Cortex of kidney (tissue), 1 donor: ENCODE measurements around the gene PTGFRN.
"Not testable (repeated sequence)": the region's sequence is repeated elsewhere in the genome, so short reads cannot be mapped to it uniquely, and the experiment has no call there.

ENCODE experiments used
- DNase-seq: peaks from one replicate; lab custom pipeline; 2025; lab: John Stamatoyannopoulos, UW

The PTGFRN gene

DNA sequence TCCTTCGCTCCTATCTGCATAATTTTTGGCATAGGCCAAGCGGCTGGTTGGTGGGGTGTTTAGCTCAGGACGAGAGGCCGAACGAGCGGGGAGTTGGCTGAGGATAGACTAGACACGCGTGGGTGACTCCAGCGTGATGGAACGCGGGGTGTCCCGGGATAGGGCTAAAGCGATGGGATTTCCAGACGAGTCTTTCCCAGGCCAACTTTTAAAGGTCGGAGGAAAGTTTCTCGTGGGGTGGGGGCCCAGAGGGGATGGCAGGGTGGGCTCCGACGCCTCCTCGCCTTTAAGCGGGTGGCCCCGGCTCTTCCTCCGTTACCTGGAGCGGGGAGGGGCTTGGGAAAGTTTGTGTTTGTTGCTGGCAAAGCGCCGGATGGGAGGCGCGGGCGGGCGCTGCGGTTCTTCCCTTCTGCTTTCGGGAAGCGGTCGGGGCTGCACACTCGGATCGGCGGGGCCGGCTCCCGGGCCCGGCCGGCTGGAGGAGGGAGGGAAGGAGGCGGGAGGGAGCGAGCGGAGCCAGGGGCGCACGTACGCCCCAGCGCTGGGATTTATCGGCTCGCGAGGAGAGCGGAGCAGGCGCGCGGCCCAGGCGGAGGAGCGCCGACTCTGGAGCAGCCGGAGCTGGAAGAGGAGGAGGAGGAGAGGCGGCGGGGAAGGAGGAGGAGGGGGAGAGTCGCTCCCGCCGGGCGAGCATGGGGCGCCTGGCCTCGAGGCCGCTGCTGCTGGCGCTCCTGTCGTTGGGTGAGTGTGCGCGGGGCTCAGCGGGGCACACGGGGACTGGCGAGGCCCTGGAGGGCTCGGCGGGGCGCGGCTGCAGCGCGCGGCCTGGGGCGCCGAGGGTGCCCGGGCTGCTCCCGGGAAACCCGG, at the start of gene PTGFRN:
TSS of gene PTGFRN (plus strand) at position 405 of the 867 bp plus-strand sequence. CDS start at position 693, 288 bp downstream.
- no peak for DNase-seq

DNA sequence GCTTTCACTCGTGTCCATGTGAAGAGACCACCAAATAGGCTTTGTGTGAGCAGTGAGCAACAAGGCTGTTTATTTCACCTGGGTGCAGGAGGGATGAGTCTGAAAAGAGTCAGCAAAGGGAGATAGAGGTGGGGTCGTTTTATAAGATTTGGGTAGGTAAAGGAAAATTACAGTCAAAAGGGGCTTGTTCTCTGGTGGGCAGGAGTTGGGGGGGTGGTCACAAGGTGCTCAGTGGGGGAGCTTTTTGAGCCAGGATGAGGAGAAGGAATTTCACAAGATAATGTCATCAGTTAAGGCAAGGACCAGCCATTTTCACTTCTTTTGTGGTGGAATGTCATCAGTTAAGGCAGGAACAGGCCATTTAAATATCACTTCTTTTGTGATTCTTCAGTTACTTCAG, 49.5 kb upstream of the PTGFRN start:
- DNase-seq, result not testable (repeated sequence)

DNA sequence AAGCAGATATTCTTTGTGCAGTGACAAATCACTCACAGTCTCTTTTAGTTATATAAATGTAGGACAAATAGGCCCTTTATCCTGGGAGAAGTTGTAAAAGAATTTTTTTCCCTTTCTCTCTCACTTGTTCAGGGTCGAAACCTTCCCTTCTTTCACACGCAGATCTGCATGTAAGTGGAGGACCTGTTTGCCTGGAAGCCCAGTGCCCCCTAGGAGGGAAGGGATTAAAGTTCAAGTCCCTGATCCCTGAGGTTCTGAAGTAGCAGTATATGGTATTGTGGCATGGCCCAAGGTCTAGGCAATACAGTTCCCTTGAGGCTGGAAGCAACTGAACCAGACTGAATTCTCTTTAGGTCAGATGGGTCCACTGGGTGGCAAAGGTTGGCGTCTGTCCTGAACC, 48.6 kb upstream of the PTGFRN start:
- DNase-seq, result no peak

DNA sequence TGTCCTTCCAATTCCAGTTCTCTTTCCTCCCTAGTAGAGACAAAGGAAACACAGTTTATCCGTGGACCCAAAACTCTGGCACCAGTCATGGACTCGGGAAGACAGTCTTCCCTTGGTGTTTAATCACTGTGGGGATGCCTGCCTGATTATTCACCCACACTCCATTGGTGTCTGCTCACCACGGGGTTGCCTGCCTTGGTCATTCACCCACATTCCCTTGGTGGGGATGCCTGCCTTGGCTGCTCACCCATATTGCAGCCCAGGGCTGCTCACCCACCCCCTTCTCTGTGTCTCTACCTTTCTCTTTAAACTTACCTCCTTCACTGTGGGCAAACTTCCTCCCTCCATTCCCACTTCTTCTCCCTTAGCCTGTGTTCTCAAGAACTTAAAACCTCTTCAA, 46.7 kb upstream of the PTGFRN start:
- not testable (repeated sequence) for DNase-seq

DNA sequence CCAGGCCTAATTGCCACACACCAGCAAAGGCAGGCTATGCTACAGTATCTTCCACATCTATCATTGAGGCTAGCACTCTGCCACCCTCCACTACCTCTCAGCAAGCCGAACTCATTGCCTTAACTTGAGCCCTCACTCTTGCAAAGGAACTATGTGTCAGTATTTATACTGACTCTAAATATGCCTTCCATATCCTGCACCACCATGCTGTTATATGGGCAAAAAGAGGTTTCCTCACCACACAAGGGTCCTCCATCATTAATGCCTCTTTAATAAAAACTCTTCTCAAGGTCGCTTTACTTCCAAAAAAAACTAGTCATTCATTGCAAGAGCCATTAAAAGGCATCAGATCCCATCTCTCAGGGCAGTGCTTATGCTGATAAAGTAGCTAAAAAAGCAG, 43.2 kb upstream of the PTGFRN start:
- DNase-seq, result not testable (repeated sequence)

DNA sequence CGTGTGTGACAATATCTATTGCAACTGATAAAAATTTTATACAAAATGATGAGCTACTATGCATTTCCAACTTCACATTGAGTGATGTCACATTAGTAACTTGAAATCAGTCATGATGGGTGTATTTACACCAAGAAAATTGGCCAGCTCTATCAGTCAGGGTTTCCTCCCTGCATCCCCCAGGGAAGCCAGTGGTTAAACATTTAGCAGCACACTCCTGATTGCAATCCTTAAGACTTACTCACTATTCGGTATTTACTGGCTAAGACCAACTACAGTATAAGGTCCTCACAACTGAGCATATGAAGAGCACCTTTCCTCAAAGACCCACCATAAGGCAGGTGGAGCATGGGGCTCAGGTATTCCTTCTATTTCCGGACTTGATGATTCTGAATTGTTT, 41.3 kb upstream of the PTGFRN start:
- no peak for DNase-seq

DNA sequence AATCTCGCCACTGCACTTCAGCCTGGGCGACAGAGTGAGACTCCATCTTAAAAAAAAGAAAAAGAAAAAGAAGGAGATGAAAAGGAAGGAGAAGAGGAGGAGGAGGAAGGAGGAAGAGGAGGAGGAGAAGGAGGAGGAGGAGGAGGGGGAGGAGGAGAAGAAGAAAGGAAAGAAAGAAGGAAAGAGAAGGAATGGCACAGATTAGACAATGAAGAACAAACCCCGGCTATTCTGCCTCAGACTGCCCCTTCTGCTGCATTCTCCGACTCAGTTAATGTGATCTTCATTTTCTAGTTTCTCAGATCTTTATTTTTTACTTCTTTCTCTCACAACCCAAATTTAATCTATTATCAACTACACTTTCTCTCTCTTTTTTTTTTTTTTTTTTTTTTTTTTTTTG, 40.1 kb upstream of the PTGFRN start:
- no peak for DNase-seq

DNA sequence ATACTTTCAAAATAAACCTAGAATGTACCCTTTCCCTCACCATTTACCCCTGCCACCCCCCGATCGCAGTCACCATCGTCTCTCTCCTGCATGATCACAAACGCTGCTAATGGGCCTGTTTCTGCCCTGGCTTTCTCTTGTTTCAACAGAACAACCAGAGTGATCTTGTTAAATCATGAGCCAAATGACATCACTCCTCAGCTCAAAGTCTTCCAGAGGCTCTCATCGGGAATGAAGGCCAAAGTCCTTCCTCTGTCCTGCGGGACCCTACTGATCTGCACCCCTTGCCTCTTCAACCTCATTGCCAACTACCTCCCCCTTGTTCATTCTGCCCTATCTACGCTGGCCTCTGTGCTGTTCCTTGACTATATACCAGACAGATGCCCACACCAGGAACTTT, 39.4 kb upstream of the PTGFRN start:
- no peak for DNase-seq

DNA sequence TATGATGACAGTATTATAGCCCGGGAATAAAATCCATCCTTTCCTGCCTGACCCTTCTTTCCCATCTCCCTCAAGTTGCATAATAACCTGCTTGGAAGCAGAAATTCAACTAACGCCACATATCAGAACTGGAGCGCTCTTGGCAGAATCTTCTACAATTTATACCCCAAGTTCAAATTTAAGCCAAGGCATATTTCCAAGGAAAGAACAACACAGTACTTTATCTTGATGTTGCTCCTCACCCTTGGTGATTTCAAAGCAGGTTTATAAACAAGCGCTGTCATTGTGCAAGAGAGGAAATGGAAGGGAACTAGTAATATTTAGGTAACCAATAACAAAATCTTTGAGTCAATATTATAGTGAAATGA, 38.0 kb upstream of the PTGFRN start:
- no peak for DNase-seq

DNA sequence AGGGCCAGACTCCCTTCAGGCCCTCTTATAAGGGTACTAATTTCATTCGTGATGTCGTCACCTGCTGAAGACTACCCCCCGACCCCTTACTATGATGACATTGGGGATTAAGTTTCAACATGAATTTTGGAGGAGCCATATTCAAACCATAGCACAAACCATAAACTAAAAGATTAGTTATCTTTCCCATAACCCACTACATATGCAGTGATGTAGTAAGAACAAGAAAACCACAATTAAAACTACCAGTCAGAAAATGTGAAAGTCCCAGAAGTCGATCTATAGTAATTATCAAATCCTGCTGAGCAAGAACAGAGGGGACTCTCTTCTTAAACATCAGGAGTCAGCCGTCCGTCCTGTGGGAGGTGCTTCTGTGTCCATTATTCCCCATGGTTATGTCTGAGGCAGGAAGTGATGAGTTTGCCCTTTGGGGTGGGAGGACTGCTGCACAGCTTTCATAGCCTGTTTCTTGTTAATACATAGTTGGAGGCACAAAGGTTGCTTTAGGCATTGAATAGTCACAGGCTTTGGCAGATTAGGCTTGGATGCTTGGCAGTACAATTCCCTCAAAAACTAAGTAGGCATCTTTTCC, 35.9 kb upstream of the PTGFRN start:
- no peak for DNase-seq

DNA sequence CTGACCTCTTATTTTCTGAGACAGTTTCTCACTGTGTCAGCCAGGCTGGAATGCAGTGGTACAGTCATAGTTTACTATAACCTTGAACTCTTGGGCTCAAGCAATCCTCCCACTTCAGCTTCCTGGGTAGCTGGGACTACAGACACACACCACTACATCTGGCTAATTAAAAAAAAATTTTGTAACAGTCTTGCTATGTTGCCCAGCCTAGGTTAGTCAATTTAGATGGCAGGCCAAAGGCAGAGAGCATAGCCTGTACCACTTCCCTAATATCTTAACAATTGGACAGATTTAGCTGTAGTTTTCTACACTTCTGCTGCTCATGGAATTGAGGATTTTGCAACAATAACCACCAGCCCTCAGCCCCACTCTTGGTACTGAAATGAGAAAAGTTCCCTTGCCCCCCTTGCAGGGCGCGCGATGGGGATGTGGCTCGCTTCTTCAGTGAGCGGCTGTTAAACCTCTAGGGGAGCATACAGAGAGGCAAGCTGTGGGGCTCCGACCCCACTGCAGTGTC, 34.9 kb upstream of the PTGFRN start:
- no peak for DNase-seq

DNA sequence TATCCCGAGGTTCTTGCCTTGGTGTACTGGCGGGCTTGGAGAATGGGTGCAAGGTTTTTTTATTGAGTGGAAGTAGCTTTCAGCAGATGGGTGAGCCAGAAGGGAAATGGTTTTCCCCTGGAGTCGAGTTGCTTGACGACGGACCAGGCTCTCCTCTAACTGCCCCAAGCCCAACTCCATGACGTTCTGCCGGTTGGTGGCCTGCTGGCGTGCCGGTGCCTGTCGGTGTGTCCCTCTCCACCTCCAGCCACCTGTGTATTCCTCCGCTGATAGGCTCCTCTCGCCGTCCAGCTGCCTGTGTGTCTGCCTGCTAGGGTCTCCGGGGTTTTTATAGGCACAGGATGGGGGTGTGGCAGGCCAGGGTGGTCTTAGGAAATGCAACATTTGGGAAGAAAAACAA, 34.3 kb upstream of the PTGFRN start:
- no peak for DNase-seq

DNA sequence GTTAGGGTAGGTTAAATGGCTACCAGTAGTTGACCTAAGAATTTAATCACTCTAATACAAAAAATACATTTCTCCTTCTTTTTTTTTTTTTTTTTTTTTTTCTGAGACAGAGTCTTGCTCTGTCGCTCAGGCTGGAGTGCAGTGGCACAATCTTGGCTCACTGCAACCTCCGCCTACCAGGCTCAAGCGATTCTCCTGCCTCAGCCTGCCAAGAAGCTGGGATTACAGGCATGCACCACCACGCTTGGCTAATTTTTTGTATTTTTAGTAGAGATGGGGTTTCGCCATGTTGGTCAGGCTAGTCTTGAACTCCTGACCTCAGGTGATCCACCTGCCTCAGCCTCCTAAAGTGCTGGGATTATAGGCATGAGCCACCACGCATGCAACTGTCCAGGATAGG, 33.8 kb upstream of the PTGFRN start:
- DNase-seq, result not testable (repeated sequence)

DNA sequence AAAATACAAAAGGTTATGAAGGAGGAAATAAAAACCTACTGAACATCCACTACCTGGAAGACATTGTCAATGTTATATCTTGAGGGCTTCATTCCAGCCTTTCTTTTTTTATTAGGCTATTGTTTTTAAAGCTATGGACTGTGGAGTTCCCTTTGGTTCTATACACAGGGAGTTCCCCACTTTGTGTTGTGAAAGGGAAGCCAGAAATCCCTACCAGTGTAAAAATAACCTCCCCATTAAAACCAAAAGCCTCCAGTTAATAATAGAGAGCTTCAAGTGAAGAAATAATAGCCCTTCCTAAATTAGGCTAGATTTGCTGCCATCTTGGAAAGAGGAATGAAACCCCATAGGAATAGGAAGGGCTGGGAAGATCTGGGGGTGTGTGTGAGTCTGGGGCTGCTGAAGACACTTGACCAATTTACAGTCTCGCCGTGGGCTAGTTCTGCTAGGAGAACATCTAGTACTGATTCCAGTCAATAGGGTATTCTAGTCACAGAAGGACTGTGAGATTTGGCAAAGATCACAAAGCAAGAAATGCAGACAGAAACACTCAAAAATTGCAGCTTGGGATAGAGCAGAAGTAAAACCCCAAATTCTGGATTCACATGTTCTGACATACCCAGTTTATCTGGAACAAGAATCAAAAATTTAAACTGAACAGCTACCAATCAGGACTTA, 32.4 kb upstream of the PTGFRN start:
- DNase-seq, result no peak

DNA sequence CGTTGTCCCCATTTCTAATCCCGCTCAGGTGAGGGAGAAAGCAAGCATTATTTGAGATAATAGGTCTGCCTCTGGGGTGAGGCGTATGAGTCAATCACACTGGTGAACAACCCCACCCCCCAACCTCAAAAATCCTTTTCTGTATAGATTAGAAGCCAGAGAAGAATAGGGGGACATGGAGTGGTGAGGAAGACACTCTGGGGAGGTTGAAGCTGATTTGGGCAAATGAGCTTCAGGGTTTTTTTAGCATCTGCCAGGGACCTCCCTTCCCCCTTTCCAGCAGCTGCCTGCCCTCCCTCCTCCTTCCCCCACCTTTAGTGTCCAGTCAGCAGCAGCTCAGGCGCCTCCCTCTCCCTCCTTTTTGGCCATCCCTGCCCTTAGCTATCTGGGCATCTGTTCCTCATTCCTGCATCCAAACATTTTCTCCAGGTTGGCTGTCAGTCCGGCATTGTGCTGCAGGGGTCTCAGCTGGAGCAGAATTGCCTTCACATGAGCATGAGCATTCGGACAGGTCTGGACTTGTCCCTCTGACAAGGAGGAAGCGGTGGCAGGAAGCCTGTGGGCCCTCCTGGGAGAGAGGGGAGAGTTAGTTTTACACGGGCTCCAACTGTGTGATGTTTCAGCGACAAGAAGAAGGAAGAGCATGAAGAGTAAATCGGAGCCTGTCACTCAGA, 30.8 kb upstream of the PTGFRN start:
- DNase-seq, result no peak

DNA sequence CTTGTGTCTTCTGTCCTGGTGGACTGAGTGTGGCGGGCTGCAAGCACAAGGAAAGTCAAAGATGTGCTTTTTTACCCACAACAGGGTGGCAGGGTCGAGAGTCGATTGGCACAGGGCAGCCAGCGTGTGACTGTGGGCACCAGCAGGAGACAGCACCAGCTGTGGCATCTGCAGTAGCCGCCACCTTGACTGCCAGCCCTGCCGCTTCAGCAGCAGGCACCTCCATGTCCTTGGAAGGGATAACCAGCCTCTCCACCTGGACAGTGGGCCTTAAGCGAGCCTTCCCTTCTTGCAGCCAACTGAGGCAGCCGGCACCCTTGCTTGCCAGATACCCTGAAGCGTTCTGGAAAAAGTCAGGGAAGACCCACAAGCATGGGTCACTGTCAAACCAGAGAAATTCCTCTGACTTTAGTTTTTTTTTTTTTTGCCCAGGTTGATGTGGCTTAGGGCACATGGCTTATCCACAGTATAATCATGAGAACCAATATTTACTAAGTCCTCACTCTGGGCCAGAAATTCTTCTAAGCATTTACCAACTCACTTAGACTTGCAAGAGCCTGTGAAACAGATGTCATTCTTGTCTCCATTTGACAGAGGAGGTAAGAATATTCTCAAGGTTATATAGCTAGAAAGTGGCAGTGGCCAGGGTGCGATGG, 30.1 kb upstream of the PTGFRN start:
- no peak for DNase-seq

DNA sequence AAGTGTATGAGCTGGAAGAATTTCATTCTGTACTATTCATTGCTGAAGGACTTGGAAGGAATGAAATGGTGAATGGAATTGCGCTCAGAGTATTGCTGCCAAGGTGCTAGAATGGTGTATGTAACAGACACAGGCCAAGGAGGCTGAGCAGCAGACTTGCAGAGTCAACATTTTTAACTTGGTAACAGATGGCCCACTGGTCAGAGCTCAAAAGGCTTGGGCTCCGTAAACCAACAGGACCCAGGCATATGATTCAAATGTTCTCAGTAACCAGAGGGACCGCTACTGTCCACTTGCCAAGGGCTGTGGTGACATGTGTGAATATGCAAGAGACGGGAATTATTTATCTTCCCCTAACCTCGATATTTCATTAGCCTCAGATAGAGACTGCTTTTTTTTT, 28.8 kb upstream of the PTGFRN start:
- DNase-seq, result no peak

DNA sequence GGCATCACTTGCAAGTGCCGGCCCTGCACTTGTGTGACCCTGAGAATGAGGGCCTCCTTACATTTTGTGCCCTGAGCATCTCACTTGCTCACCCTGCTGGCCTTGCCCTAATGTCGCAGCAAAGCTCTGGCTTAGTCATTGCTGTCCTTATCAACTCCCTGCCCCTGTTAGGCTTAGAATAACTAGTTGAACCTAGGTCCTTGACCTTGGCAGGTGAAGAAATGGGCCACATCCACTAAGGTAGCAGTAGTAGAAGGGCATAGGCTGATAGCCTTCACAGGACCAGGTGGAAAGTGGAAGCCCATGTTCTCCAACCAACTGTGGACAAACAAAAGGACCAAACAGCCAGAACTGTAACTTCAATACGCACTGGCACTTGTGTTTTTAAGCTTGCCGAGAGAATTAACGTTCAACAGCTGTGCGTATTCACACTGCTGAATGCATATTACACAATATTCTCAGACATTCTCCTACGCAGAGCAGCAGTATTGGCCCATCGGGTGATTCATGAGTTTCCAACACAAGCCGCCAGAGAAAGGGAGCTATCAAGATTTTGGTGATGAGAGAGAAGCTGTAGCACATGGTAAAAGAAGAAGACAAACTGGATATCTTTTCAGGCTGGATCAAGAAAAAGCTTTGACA, 27.7 kb upstream of the PTGFRN start:
- no peak for DNase-seq

DNA sequence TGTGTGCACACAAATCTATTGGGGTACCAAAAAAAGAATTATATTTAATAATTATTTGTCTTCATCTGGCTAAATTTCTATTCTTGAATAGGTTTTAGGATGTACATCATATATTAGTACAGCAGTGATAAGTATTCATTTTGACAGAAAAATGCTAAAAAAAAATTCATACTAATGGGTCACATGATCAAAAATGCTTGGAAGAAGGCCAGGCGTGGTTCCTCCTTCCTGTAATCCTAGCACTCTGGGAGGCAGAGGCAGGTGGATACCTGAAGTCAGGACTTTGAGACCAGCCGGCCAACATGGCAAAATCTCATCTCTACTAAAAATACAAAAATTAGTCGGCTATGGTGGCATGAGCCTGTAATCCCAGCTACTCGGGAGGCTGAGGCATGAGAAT, 26.9 kb upstream of the PTGFRN start:
- DNase-seq, result no peak

DNA sequence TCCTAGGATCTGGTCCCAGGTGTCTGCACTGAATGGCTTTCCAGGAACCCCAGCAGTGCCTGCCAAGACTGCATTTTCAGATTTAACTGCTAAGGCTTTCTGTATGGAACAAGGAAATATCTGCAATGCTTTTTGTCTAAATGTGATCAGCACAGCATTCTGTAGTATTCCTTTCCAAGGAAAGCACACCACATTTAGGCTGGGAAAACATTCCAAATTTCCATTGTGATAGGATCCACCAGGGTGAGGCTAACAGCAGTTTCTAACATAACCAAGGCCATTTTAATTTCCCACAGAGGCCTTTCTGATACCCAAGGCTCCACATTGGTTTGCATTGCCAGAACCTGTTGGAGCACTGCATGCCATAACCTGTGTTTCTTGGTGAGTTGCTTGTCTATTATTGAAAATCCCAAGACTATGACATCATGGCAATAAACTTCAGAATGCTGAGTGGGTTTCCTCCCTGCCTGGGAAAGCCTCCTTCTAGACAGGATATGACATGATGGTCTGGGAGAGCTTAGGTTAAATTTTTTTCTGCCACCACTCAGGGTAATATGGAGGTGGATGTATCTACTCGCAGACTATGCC, 23.3 kb upstream of the PTGFRN start:
- no peak for DNase-seq

DNA sequence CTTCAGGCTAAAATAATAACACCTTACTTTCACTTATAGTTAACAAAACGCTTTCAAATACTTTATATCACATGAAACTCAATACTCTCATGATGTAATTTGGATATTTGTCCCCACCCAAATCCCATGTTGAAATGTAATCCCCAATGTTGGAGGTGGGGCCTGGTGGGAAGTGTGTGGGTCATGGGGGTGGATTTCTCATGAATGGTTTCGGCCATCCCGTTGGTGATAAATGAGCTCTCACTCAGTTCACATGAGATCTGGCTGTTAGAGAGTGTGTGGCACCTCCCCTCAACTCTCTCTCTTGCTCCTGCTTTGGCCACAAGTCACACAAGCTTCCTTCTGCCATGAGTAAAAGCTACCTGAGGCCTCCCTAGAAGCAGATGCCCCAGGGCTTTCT, 22.5 kb upstream of the PTGFRN start:
- no peak for DNase-seq
